Endothelial cell of umbilical vein (primary cell): ENCODE measurements around the gene KIAA0825. TPM values are rescaled to one million over a fixed set of nuclear protein-coding genes. Genes with fewer than 3 reads are reported as not detected.

Experiments used
- BruUV-seq: library from RNA; stranded (reverse); fragments of 400-500 nt; replicated peaks from 2 replicates; lab custom pipeline; 2021; lab: Mats Ljungman, UMichigan
- CTCF ChIA-PET: fragments of 300-600, 350-600 bp; sonication (Branson Sonifier 250); formaldehyde crosslinking; loops from one replicate; lab custom pipeline; 2021; ENCODE audit warnings: antibody characterized with exemption, inconsistent platforms; lab: Charles Lee
- POLR2A ChIA-PET: fragments of 300-600, 350-600 bp; sonication (Branson Sonifier 250); formaldehyde crosslinking; loops from one replicate; lab custom pipeline; 2021; ENCODE audit warnings: antibody characterized with exemption, inconsistent platforms; lab: Charles Lee
- DNase-seq: peaks from one replicate; pipeline ENCODE4 v3.0.0-alpha.2; 2011; ENCODE audit warnings: low read depth, low spot score
- FAIRE-seq: peaks from 2 replicates; lab custom pipeline; 2011; peaks lifted over from hg19 to GRCh38; lab: Jason Lieb, UNC
- H2AFZ ChIP-seq: 2 replicates; pipeline ENCODE4 v1.6.0; 2012; ENCODE audit warnings: low read depth, low read length, control low read depth, inconsistent platforms
- H3K27ac ChIP-seq: 2 replicates; pipeline ENCODE4 v1.5.1; 2011; ENCODE audit warnings: low read depth, mild to moderate bottlenecking, control low read depth, low read length, moderate library complexity; ENCODE audit not compliant: insufficient read depth
- H3K27me3 ChIP-seq, 2 experiments: 2 replicates each; pipeline versions ENCODE4 v1.6.0 to v1.6.1; 2011; ENCODE audit warnings: low read length in 2 of 2, mixed read lengths in 1 of 2; ENCODE audit not compliant: control insufficient read depth in 2 of 2, insufficient read depth in 2 of 2
- H3K36me3 ChIP-seq, 2 experiments: 2 replicates in 1 of 2; 3 replicates in 1 of 2; pipeline ENCODE4 v1.5.1; 2011; ENCODE audit warnings: low read length in 2 of 2, mild to moderate bottlenecking in 1 of 2, moderate library complexity in 1 of 2; ENCODE audit not compliant: control insufficient read depth in 2 of 2, insufficient read depth in 2 of 2; ENCODE audit errors: extremely low read depth in 1 of 2
- H3K4me1 ChIP-seq: 3 replicates; pipeline ENCODE4 v1.5.1; 2011; ENCODE audit warnings: mild to moderate bottlenecking, low read length; ENCODE audit not compliant: control insufficient read depth, insufficient read depth; ENCODE audit errors: extremely low read depth
- H3K4me2 ChIP-seq: 2 replicates; pipeline ENCODE4 v1.6.1; 2011; ENCODE audit warnings: low read length, control low read depth, mixed read lengths; ENCODE audit not compliant: insufficient read depth
- H3K4me3 ChIP-seq, 3 experiments: fragments of 200-600 bp in 1 of 3; sonication (generic), shearing (Covaris generic) in 1 of 3; replicated peaks in 1 of 3; 2 replicates each; pipeline ENCODE4 v1.5.1; 2011 to 2016; ENCODE audit warnings: control low read depth in 3 of 3, low read length in 3 of 3, mild to moderate bottlenecking in 2 of 3, inconsistent platforms in 1 of 3, low read depth in 1 of 3, moderate library complexity in 1 of 3; ENCODE audit not compliant: insufficient read depth in 1 of 3
- H3K79me2 ChIP-seq: 2 replicates; pipeline ENCODE4 v1.6.0; 2012; ENCODE audit warnings: low read length, inconsistent platforms; ENCODE audit not compliant: control insufficient read depth, insufficient read depth
- H3K9ac ChIP-seq: replicated peaks from 2 replicates; pipeline ENCODE3; 2011; ENCODE audit warnings: low read length, control low read depth; ENCODE audit not compliant: insufficient read depth; ENCODE audit errors: extremely low read depth
- H3K9me1 ChIP-seq: replicated peaks from 3 replicates; pipeline ENCODE4 v1.6.0; 2011; ENCODE audit warnings: mild to moderate bottlenecking, low read length; ENCODE audit not compliant: control insufficient read depth, insufficient read depth; ENCODE audit errors: extremely low read depth
- H3K9me3 ChIP-seq: replicated peaks from 2 replicates; pipeline ENCODE4 v1.5.1; 2012; ENCODE audit warnings: low read length, inconsistent platforms; ENCODE audit not compliant: control insufficient read depth, insufficient read depth
- H4K20me1 ChIP-seq: replicated peaks from 2 replicates; pipeline ENCODE3; 2011; ENCODE audit warnings: mild to moderate bottlenecking, low read length; ENCODE audit not compliant: control insufficient read depth, insufficient read depth; ENCODE audit errors: extremely low read depth
- CTCF ChIP-seq, 2 donors: IDR thresholded peaks; 1 replicate in 1 of 2; 2 replicates in 1 of 2; pipeline ENCODE4 v1.5.1; 2011; ENCODE audit warnings: low read length in 2 of 2, mild to moderate bottlenecking in 2 of 2, moderate library complexity in 2 of 2, control low read depth in 1 of 2, inconsistent platforms in 1 of 2, low read depth in 1 of 2; ENCODE audit not compliant: insufficient read depth in 1 of 2; ENCODE audit errors: extremely low read depth in 1 of 2
- EZH2 ChIP-seq: IDR thresholded peaks from 2 replicates; pipeline ENCODE4 v1.6.1; 2012; ENCODE audit warnings: borderline replicate concordance, low read depth, mild to moderate bottlenecking, moderate library complexity, low read length, inconsistent platforms; ENCODE audit not compliant: severe bottlenecking
- FOS ChIP-seq: IDR thresholded peaks from 2 replicates; pipeline ENCODE4 v1.6.1; 2011; ENCODE audit warnings: mild to moderate bottlenecking, low read length, moderate library complexity, borderline replicate concordance; ENCODE audit not compliant: insufficient read depth
- JUN ChIP-seq: IDR thresholded peaks from 2 replicates; pipeline ENCODE4 v1.6.1; 2011; ENCODE audit warnings: borderline replicate concordance, low read depth; ENCODE audit not compliant: insufficient read length, insufficient read depth
- MAX ChIP-seq: IDR thresholded peaks from 2 replicates; pipeline ENCODE4 v1.6.1; 2011; ENCODE audit not compliant: insufficient read depth, insufficient read length
- POLR2A ChIP-seq: IDR thresholded peaks from 2 replicates; pipeline ENCODE4 v1.6.1; 2012; ENCODE audit warnings: low read depth, mild to moderate bottlenecking, control low read depth, low read length
- POLR2AphosphoS5 ChIP-seq: IDR thresholded peaks from 2 replicates; pipeline ENCODE4 v1.6.1; 2012; ENCODE audit warnings: low read depth, mild to moderate bottlenecking, control low read depth, low read length, moderate library complexity; ENCODE audit not compliant: insufficient read depth
- dilution Hi-C: fragments of 300-500 bp; cut with MboI; formaldehyde crosslinking; loops from one replicate; pipeline ENCODE4 v1.15.0; 2019; ENCODE audit warnings: low sequenced_read_pairs; ENCODE audit not compliant: extremely low pct_ligation_motif_present
- intact Hi-C: fragments of 100-400 bp; cut with micrococcal nuclease; formaldehyde crosslinking; loops from one replicate; pipeline ENCODE4 v1.10.0; 2022
- polyA plus RNA-seq, 4 experiments: library from polyadenylated mRNA; depleted of rRNA in 3 of 4; stranded (reverse) in 3 of 4; unstranded in 1 of 4; fragments of >200 nt; gene quantifications; 2 replicates each; pipeline versions ENCODE4 v1.2.1 to v1.2.3, GENCODE V29; 2011 to 2012; ENCODE audit warnings: missing spikeins in 1 of 4
- total RNA-seq: library from RNA; stranded (reverse); gene quantifications from 2 replicates; pipeline ENCODE4 v1.2.3, GENCODE V29; 2021

KIAA0825 gene
- total and polyA plus RNA-seq, 2 donors (not counting 3 experiments of a cell fraction or from before 2014, with no cell fraction given) = 0.15 to 1.1 TPM

GRCh38 chr5:94423411-94423810 lies 195.0 kb downstream of the KIAA0825 start:
- POLR2A ChIA-PET = no interaction called here
- Histone ChIP-seq H3K36me3 (no peaks in the 10 kb centered on the region), H3K4me2 (no peak overlapping the region), H4K20me1 (no peaks in the 10 kb centered on the region), H3K4me3 (no peak overlapping the region), H2AFZ (no peak overlapping the region), H3K9me3 (no peaks in the 10 kb centered on the region), H3K27me3 (no peaks in the 10 kb centered on the region), H3K9ac (no peak overlapping the region), H3K79me2 (no peaks in the 10 kb centered on the region), H3K4me1 (peaks cover 16% of the 10 kb centered on the region), H3K9me1 (no peaks in the 10 kb centered on the region), H3K27ac (no peak overlapping the region)
- CTCF ChIA-PET = interaction anchor here (1.1 kb wide), 1 partner anchor 14 kb away, joined by 4 read pairs; no protein-coding TSS in a partner anchor
- no peak for TF ChIP-seq FOS
- TF ChIP-seq POLR2AphosphoS5 = no peak
- TF ChIP-seq MAX = no peak
- no peak for TF ChIP-seq POLR2A
- dilution Hi-C loops (no loop called here), intact Hi-C loops (no loop called here)
- DNase-seq (no peak), FAIRE-seq (no peak)
- BruUV-seq = TSS peak; percentile 36

- DNase-seq = peak; percentile 63
- intact Hi-C loops = no loop called here
- Histone ChIP-seq H4K20me1 (no peaks in the 10 kb centered on the region), H3K36me3 (no peaks in the 10 kb centered on the region), H3K4me1 (peaks cover 16% of the 10 kb centered on the region), H3K9me3 (no peaks in the 10 kb centered on the region), H3K4me3 (no peak overlapping the region), H3K27ac (no peak overlapping the region), H3K4me2 (peak overlapping the region; percentile 12), H3K9ac (no peak overlapping the region), H3K79me2 (no peaks in the 10 kb centered on the region), H2AFZ (peak overlapping the region; percentile 65), H3K9me1 (no peaks in the 10 kb centered on the region), H3K27me3 (no peaks in the 10 kb centered on the region)
- ChIA-PET CTCF (interaction anchor here (1.1 kb wide), 1 partner anchor 14 kb away, joined by 4 read pairs; no protein-coding TSS in a partner anchor), POLR2A (no interaction called here)
- TF ChIP-seq POLR2A (no peak), FOS (peak; percentile 94), MAX (no peak), EZH2 (no peak), JUN (peak; percentile 89), CTCF (IDR thresholded peaks at IDR 0.05; ENCODE audit: extremely low read depth in 1 of 2, insufficient read depth in 1 of 2, low read depth in 1 of 2, low read length in 2 of 2) (no peak)
- no TSS peak for BruUV-seq
- dilution Hi-C loops = no loop called here
- peak; percentile 88 for FAIRE-seq
Observed at GRCh38 chr5:94422812-94423211, 195.6 kb downstream of the KIAA0825 start.
